BJ (cell line): Measurements from ENCODE around the gene KIAA1671. TPM values are rescaled to one million over a fixed set of nuclear protein-coding genes. Genes with fewer than 3 reads are reported as not detected.
A peak's percentile ranks its signal among the peaks of the same experiment; 100 is the strongest.

Experiments used
- CTCF ChIA-PET: fragments of 350-600 bp; formaldehyde crosslinking; extraction: SDS; loops from one replicate; lab custom pipeline; 2021; ENCODE audit warnings: antibody characterized with exemption, inconsistent platforms; lab: Yijun Ruan, JAX
- POLR2A ChIA-PET: fragments of 300-600 bp; sonication (Branson Sonifier 250); formaldehyde crosslinking; extraction: SDS; loops from one replicate; lab custom pipeline; 2021; ENCODE audit warnings: antibody characterized with exemption; lab: Charles Lee
- DNase-seq: peaks from one replicate; pipeline ENCODE4 v3.0.0-alpha.2; 2011; ENCODE audit warnings: low read depth
- H3K27me3 ChIP-seq: 2 replicates; pipeline ENCODE4 v1.6.0; 2011; ENCODE audit warnings: low read length; ENCODE audit not compliant: control insufficient read depth, insufficient read depth
- H3K36me3 ChIP-seq: 2 replicates; pipeline ENCODE4 v1.5.1; 2011; ENCODE audit warnings: low read length; ENCODE audit not compliant: control insufficient read depth, insufficient read depth
- H3K4me3 ChIP-seq: 2 replicates; pipeline ENCODE4 v1.5.1; 2011; ENCODE audit warnings: low read depth, mild to moderate bottlenecking, control low read depth, low read length
- polyA plus RNA-seq: library from polyadenylated mRNA; depleted of rRNA; stranded (reverse); fragments of >200 nt; gene quantifications from 2 replicates; pipeline ENCODE4 v1.2.3, GENCODE V29; 2011
- TF ChIP-seq, protein P1 (sequence below): IDR thresholded peaks from 2 replicates; pipeline ENCODE4 v1.5.1; 2011; ENCODE audit warnings: low read depth, mild to moderate bottlenecking, control low read depth, inconsistent platforms, low read length, moderate library complexity; ENCODE audit not compliant: insufficient read depth

The KIAA1671 gene
- polyA plus RNA-seq, 1 experiment = 0.11 TPM

DNA sequence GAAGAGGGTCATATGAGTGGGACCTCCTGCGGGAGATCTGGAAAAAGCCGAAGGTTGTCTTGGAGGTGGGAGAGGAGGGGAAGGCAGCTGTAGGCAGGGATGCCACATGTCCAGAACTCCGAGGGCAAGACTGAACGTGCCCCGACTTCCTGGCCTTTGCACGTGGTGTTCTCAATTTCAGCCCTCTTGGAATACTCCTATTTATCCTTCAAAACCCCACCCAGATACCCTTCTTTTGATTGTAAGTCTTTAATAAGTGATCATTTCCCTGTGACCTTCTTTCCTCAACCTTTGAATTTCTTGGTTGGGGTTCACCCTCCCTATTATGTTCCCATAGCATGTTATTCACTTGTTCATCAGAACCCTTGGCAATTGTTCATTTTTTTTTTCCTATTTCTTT, 151.9 kb downstream of the KIAA1671 start:
- TF ChIP-seq, protein P1, sequence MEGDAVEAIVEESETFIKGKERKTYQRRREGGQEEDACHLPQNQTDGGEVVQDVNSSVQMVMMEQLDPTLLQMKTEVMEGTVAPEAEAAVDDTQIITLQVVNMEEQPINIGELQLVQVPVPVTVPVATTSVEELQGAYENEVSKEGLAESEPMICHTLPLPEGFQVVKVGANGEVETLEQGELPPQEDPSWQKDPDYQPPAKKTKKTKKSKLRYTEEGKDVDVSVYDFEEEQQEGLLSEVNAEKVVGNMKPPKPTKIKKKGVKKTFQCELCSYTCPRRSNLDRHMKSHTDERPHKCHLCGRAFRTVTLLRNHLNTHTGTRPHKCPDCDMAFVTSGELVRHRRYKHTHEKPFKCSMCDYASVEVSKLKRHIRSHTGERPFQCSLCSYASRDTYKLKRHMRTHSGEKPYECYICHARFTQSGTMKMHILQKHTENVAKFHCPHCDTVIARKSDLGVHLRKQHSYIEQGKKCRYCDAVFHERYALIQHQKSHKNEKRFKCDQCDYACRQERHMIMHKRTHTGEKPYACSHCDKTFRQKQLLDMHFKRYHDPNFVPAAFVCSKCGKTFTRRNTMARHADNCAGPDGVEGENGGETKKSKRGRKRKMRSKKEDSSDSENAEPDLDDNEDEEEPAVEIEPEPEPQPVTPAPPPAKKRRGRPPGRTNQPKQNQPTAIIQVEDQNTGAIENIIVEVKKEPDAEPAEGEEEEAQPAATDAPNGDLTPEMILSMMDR = no peak
- H3K27me3 ChIP-seq = no peaks in the 10 kb centered on the region
- POLR2A ChIA-PET = no interaction called here

GRCh38 chr22:25105817-25106650, 153.5 kb downstream of the KIAA1671 start:
- TF ChIP-seq, protein P1 = no peak
- ChIA-PET POLR2A (no interaction called here), CTCF (no interaction called here)
- no peak for DNase-seq
- no peaks in the 10 kb centered on the region for H3K36me3 ChIP-seq
- no peaks in the 10 kb centered on the region for H3K27me3 ChIP-seq
- no peak overlapping the region for H3K4me3 ChIP-seq

More for the DNA sequence above, 151.9 kb downstream of the KIAA1671 start:
- no peak for DNase-seq
- H3K4me3 ChIP-seq = no peak overlapping the region
- H3K36me3 ChIP-seq = no peaks in the 10 kb centered on the region
- CTCF ChIA-PET = no interaction called here

DNA sequence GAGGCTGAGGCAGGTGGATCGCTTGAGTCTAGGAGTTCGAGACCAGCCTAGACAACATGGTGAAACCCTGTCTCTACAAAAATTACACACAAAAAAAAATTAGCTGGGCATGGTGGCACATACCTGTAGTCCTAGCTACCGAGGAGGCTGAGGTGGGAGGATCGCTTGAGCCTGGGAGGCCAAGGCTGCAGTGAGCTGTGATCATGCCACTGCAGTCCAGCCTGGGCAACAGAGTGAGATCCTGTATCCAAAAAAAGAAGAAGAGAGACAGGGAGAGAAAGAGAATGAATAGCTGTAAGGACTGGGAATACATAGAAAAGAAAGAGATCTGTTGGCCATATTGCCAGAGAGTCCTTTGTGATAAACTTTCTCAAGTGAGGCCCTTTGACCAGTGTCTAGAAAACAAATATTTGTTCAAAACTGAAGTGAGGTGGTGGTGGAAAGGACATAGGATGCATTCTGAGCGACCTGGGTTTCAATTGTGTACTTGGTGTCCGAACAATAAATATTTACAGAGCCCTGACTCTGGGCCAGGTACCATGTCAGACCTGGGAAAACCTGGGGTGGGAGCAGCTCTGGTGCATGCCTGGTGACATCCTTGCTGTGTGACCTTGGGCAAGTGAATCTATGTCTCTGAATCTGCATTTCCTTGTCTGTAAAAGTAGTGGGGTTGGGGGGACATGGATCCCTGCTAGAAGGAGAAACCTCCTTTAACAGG, 157.5 kb downstream of the KIAA1671 start:
- CTCF ChIA-PET = interaction anchor here (1.2 to 1.6 kb wide), 2 partner anchors 11 kb away, joined by 3 to 4 read pairs; no protein-coding TSS in a partner anchor
- TF ChIP-seq, protein P1 = no peak
- POLR2A ChIA-PET = no interaction called here
- H3K27me3 ChIP-seq = no peaks in the 10 kb centered on the region; the same call in 1 of the 2 replicates
- H3K36me3 ChIP-seq = no peaks in the 10 kb centered on the region
- H3K4me3 ChIP-seq = no peak overlapping the region
- no peak for DNase-seq

DNA sequence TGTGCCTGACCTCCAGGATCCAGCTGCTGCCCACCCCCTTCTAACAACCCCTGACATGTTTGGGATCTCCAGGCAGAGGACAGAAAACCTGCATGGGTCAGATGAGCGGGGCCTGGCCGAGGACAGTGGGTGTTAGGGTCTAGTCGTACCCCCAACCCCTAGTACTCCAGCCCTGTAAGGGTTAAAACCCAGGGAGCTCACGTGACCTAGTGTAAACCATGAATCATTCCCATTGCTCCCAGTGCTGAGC, 158.0 kb downstream of the KIAA1671 start:
- Histone ChIP-seq H3K4me3 (peak overlapping the region; percentile 21), H3K36me3 (no peaks in the 10 kb centered on the region), H3K27me3 (no peaks in the 10 kb centered on the region; the same call in 1 of the 2 replicates)
- ChIA-PET POLR2A (no interaction called here), CTCF (interaction anchor here (1.2 to 1.6 kb wide), 2 partner anchors 11 kb away, joined by 3 to 4 read pairs; no protein-coding TSS in a partner anchor)
- DNase-seq = no peak
- TF ChIP-seq, protein P1 = no peak
